Liver (tissue), 9 donors: Measurements from ENCODE around the gene ANOS1. TPM values are rescaled to one million over a fixed set of nuclear protein-coding genes. Genes with fewer than 3 reads are reported as not detected.

ENCODE experiments used
- DNase-seq: peaks from one replicate; pipeline ENCODE4 v3.0.0-alpha.2; 2017; ENCODE audit warnings: low spot score
- H3K27ac ChIP-seq, 2 donors: one replicate each; pipeline ENCODE4 v1.7.0; 2013; ENCODE audit warnings: inconsistent platforms in 2 of 2, low read length in 2 of 2, control low read depth in 1 of 2, low read depth in 1 of 2, mild to moderate bottlenecking in 1 of 2
- H3K27me3 ChIP-seq, 4 donors: one replicate each; pipeline versions ENCODE4 v1.6.1 to v1.7.0; 2013; ENCODE audit warnings: low read length in 3 of 4, inconsistent platforms in 1 of 4, mild to moderate bottlenecking in 1 of 4, moderate library complexity in 1 of 4; ENCODE audit not compliant: control insufficient read depth in 4 of 4, insufficient read depth in 4 of 4
- H3K36me3 ChIP-seq, 4 donors: one replicate each; pipeline versions ENCODE4 v1.6.1 to v1.7.0; 2013; ENCODE audit warnings: low read length in 3 of 4, mild to moderate bottlenecking in 3 of 4, low read depth in 1 of 4, moderate library complexity in 1 of 4; ENCODE audit not compliant: control insufficient read depth in 4 of 4, insufficient read depth in 3 of 4
- H3K4me1 ChIP-seq, 4 donors: one replicate each; pipeline versions ENCODE4 v1.6.1 to v1.7.0; 2013; ENCODE audit warnings: low read length in 3 of 4, mild to moderate bottlenecking in 3 of 4, moderate library complexity in 1 of 4; ENCODE audit not compliant: control insufficient read depth in 4 of 4, insufficient read depth in 4 of 4
- H3K4me3 ChIP-seq, 3 donors: one replicate each; pipeline versions ENCODE4 v1.6.1 to v1.7.0; 2013; ENCODE audit warnings: low read length in 3 of 3, control low read depth in 1 of 3, low read depth in 1 of 3, mild to moderate bottlenecking in 1 of 3
- H3K9ac ChIP-seq, 2 donors: one replicate each; pipeline ENCODE4 v1.7.0; 2013; ENCODE audit warnings: low read length in 2 of 2, mild to moderate bottlenecking in 2 of 2, moderate library complexity in 2 of 2, control low read depth in 1 of 2, low read depth in 1 of 2
- H3K9me3 ChIP-seq, 4 donors: one replicate each; pipeline versions ENCODE4 v1.6.1 to v1.7.0; 2013; ENCODE audit warnings: low read length in 3 of 4; ENCODE audit not compliant: control insufficient read depth in 4 of 4
- EGR1 ChIP-seq, 2 donors: IDR thresholded peaks; 2 replicates each; pipeline ENCODE4 v1.6.1; 2016 to 2018; ENCODE audit warnings: antibody characterized with exemption in 2 of 2, low read depth in 2 of 2
- FOXA1 ChIP-seq: IDR thresholded peaks from 2 replicates; pipeline ENCODE4 v1.6.1; 2016; ENCODE audit warnings: antibody characterized with exemption
- FOXA2 ChIP-seq: IDR thresholded peaks from 2 replicates; pipeline ENCODE4 v1.6.1; 2016; ENCODE audit warnings: antibody characterized with exemption
- HNF4A ChIP-seq, 2 donors: conservative IDR thresholded peaks; 2 replicates each; pipeline ENCODE4 v1.6.1; 2016; ENCODE audit warnings: antibody characterized with exemption in 2 of 2, mild to moderate bottlenecking in 2 of 2
- HNF4G ChIP-seq: IDR thresholded peaks from 2 replicates; pipeline ENCODE4 v1.6.1; 2016; ENCODE audit warnings: antibody characterized with exemption
- NR2F2 ChIP-seq: IDR thresholded peaks from 2 replicates; pipeline ENCODE4 v1.6.1; 2016; ENCODE audit warnings: antibody characterized with exemption
- RAD21 ChIP-seq, 2 donors: IDR thresholded peaks; 2 replicates each; pipeline ENCODE4 v1.6.1; 2016; ENCODE audit warnings: antibody characterized with exemption in 2 of 2, mild to moderate bottlenecking in 2 of 2
- REST ChIP-seq: IDR thresholded peaks from 2 replicates; pipeline ENCODE4 v1.6.1; 2016; ENCODE audit warnings: antibody characterized with exemption, mild to moderate bottlenecking
- RXRA ChIP-seq, 2 donors: IDR thresholded peaks; 2 replicates each; pipeline ENCODE4 v1.6.1; 2017 to 2018; ENCODE audit warnings: antibody characterized with exemption in 2 of 2, mild to moderate bottlenecking in 1 of 2
- SP1 ChIP-seq: IDR thresholded peaks from 2 replicates; pipeline ENCODE4 v1.6.1; 2018; ENCODE audit warnings: antibody characterized with exemption, mild to moderate bottlenecking
- TAF1 ChIP-seq: conservative IDR thresholded peaks from 2 replicates; pipeline ENCODE4 v1.6.1; 2016; ENCODE audit warnings: antibody characterized with exemption, mild to moderate bottlenecking
- YY1 ChIP-seq: IDR thresholded peaks from 2 replicates; pipeline ENCODE4 v1.6.1; 2016; ENCODE audit warnings: antibody characterized with exemption, mild to moderate bottlenecking
- WGBS: extraction: QIAGEN DNeasy Blood & Tissue Kit; methylation state at CpG from one replicate; pipeline ENCODE4 v1.1.7; 2013; 5-methylcytosine and 5-hydroxymethylcytosine counted together
- polyA plus RNA-seq, 2 donors: library from polyadenylated mRNA; stranded (reverse) in 1 of 2; unstranded in 1 of 2; fragments of 200-250 nt in 1 of 2; fragments of >200 nt in 1 of 2; fragmentation: Nextera tagmentation in 1 of 2; extraction: Ambion mirVana in 1 of 2; gene quantifications; one replicate each; pipeline versions ENCODE4 v1.2.1 to v1.2.3, GENCODE V29; 2013 to 2015
- total RNA-seq, 2 donors: library from RNA; depleted of rRNA; stranded (reverse); fragments of >200 nt; gene quantifications; one replicate each; pipeline ENCODE4 v1.2.3, GENCODE V29; 2014
- TF ChIP-seq, protein P1 (sequence below): IDR thresholded peaks from 2 replicates; pipeline ENCODE4 v1.6.1; 2016; ENCODE audit warnings: antibody characterized with exemption
- TF ChIP-seq, protein P2 (sequence below): fragments of 150-350 bp; IDR thresholded peaks from 2 replicates; pipeline ENCODE4 v1.5.1; 2017; ENCODE audit warnings: improper control_type of control experiment, low read depth, low read length; ENCODE audit not compliant: missing input control
- TF ChIP-seq, protein P3 (sequence below): IDR thresholded peaks from 2 replicates; pipeline ENCODE4 v1.6.1; 2016; ENCODE audit warnings: antibody characterized with exemption
- donor health status: healthy.
- donor health status: healthy.
- donor health status: healthy.
- donor health status: healthy.
- donor health status: healthy.

ANOS1 gene
- total and polyA plus RNA-seq, 4 donors = 0.08 to 1.6 (median 0.27) TPM

GRCh38 chrX:8604131-8604530 lies 127.8 kb downstream of the ANOS1 start:
- Histone ChIP-seq H3K9me3 (no peaks in the 10 kb centered on the region), H3K4me1 (no peaks in the 10 kb centered on the region), H3K27me3 (peaks cover 0 to 4% (median 0%) of the 10 kb centered on the region in 4 donors), H3K36me3 (no peaks in the 10 kb centered on the region), H3K9ac (no peak overlapping the region), H3K4me3 (no peak overlapping the region), H3K27ac (no peak overlapping the region)
- WGBS = 75% methylated on average over 5 of the region's 5 CpGs
- no peak for DNase-seq
- TF ChIP-seq REST = no peak
- TF ChIP-seq RXRA (IDR thresholded peaks at IDR 0.05) = no peak
- no peak for TF ChIP-seq HNF4A (conservative IDR thresholded peaks at IDR 0.05)
- no peak for TF ChIP-seq NR2F2
- no peak for TF ChIP-seq FOXA2
- no peak for TF ChIP-seq EGR1 (IDR thresholded peaks at IDR 0.05; ENCODE audit: low read depth in 2 of 2)
- TF ChIP-seq FOXA1 = no peak
- TF ChIP-seq YY1 = no peak
- TF ChIP-seq, protein P1, sequence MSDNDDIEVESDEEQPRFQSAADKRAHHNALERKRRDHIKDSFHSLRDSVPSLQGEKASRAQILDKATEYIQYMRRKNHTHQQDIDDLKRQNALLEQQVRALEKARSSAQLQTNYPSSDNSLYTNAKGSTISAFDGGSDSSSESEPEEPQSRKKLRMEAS = no peak
- no peak for TF ChIP-seq SP1
- TF ChIP-seq, protein P2, sequence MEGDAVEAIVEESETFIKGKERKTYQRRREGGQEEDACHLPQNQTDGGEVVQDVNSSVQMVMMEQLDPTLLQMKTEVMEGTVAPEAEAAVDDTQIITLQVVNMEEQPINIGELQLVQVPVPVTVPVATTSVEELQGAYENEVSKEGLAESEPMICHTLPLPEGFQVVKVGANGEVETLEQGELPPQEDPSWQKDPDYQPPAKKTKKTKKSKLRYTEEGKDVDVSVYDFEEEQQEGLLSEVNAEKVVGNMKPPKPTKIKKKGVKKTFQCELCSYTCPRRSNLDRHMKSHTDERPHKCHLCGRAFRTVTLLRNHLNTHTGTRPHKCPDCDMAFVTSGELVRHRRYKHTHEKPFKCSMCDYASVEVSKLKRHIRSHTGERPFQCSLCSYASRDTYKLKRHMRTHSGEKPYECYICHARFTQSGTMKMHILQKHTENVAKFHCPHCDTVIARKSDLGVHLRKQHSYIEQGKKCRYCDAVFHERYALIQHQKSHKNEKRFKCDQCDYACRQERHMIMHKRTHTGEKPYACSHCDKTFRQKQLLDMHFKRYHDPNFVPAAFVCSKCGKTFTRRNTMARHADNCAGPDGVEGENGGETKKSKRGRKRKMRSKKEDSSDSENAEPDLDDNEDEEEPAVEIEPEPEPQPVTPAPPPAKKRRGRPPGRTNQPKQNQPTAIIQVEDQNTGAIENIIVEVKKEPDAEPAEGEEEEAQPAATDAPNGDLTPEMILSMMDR = no peak
- TF ChIP-seq TAF1 = no peak
- TF ChIP-seq HNF4G = no peak
- no peak for TF ChIP-seq RAD21 (IDR thresholded peaks at IDR 0.05)

DNA sequence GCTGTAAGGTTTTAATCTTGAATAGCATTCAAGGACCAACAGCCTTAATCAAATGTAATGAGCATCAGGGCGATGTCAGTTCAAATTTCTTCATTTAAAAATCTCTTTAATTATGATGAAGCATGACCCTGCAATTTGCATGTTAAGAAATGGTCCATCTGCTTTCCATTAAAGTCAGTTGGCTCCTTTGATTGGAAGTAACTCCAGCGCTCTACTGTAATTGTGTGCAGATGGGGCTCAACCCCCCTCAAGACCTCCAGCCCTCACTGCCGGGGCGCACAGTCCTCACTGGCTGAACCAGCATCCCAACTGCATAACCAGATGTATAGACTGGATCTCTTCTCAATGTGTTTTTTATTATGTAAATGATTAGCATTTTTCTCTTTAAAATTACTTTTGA lies 140.4 kb downstream of the ANOS1 start:
- no peak overlapping the region for H3K27ac ChIP-seq
- H3K4me1 ChIP-seq = no peaks in the 10 kb centered on the region
- TF ChIP-seq RAD21 (IDR thresholded peaks at IDR 0.05) = no peak
- no peak for TF ChIP-seq SP1
- no peak for TF ChIP-seq YY1
- TF ChIP-seq HNF4G = no peak
- TF ChIP-seq NR2F2 = no peak
- TF ChIP-seq, protein P3, sequence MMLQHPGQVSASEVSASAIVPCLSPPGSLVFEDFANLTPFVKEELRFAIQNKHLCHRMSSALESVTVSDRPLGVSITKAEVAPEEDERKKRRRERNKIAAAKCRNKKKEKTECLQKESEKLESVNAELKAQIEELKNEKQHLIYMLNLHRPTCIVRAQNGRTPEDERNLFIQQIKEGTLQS = no peak
- no peak for TF ChIP-seq RXRA (IDR thresholded peaks at IDR 0.05)
- TF ChIP-seq, protein P2 = no peak
- no peaks in the 10 kb centered on the region for H3K36me3 ChIP-seq
- WGBS = 89% methylated on average over 4 of the region's 4 CpGs
- no peak overlapping the region for H3K9ac ChIP-seq
- H3K27me3 ChIP-seq = peaks cover 0 to 3% (median 0%) of the 10 kb centered on the region in 4 donors
- H3K4me3 ChIP-seq = no peak overlapping the region
- no peaks in the 10 kb centered on the region for H3K9me3 ChIP-seq
- DNase-seq = no peak
